Iris pigment epithelial cell (primary cell): ENCODE results near the gene KRTAP10-4.

ENCODE experiments used
- DNase-seq: peaks from one replicate; pipeline ENCODE4 v3.0.0-alpha.2; 2011; ENCODE audit warnings: low read depth

KRTAP10-4 gene

DNA sequence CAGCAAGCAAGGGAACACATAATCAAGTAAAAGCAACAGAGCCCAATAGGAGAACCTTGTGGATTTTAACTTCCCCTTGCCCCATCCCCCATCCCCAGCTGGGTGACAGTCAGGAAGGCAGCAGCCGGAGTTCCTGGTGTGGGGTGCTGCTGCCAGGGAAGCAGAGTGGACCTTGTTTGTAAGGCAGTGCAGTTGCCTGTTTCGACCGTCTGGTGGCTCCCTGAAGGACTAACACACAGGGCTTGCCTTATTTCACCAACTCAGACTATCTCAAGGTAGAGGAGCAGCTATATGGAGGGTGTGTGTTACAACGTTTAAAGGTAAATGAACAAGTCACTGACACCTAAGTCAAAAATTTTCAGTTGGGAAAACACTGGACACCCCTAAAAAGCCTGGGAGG is 45.0 kb downstream of the KRTAP10-4 start:
- peak; percentile 14 for DNase-seq

DNA sequence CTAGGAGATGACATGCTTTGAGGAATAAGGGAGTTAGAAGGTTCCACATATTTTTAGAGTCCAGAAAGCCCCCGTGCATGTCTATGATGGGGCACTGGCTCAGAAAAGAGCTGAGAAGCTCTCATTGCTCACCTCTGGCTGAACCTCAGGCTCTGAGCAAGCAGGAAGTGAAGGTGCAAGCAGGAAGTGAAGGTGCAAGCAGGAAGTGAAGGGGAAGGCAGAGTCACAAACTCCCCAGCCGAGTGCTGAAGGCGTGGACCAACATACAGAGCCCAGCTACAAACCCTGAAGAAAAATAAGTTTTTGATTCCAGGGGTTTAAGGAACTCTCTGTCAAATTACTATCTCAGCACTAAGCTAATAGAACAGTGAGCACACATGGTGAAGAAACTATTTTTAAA is 45.4 kb downstream of the KRTAP10-4 start:
- no peak for DNase-seq

- DNase-seq, result no peak
Observed at GRCh38 chr21:44619886-44620285, 46.4 kb downstream of the KRTAP10-4 start.

DNA sequence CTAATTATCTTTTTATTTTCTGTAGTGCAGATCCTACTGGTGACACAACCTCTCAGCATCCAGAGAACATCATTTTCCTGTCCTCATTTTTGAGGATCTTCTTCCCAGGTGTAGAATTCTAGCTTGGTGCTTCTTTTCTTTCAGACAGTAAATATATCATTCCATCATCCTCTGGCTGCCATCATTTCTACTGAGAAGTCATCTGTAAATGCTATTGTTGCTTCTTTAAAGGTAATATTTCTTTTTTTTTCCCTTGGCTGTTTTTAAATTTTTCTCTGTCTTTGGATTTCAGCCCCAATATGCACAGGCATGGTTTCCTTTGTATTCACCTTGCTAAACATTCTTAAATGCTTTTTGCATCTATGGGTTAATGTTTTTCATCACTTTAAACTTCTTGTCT is 50.0 kb downstream of the KRTAP10-4 start:
- no peak for DNase-seq
